Parathyroid adenoma (tissue), 2 donors: Measurements from ENCODE around the gene TMEM271.

Experiments
- H2AFZ ChIP-seq: fragments of 300-600 bp; sonication (generic); one replicate; pipeline ENCODE4 v1.7.0; 2017; ENCODE audit warnings: antibody characterized with exemption, mild to moderate bottlenecking
- H3K27ac ChIP-seq: fragments of 300-600 bp; sonication (generic); one replicate; pipeline ENCODE4 v1.7.0; 2017
- H3K27me3 ChIP-seq: fragments of 300-600 bp; sonication (generic); one replicate; pipeline ENCODE4 v1.7.0; 2017; ENCODE audit warnings: low read length; ENCODE audit not compliant: control insufficient read depth, insufficient read depth
- H3K36me3 ChIP-seq: fragments of 300-600 bp; sonication (generic); one replicate; pipeline ENCODE4 v1.7.0; 2017; ENCODE audit warnings: low read length; ENCODE audit not compliant: control insufficient read depth, insufficient read depth
- H3K4me1 ChIP-seq: fragments of 300-600 bp; sonication (generic); one replicate; pipeline ENCODE4 v1.7.0; 2017; ENCODE audit warnings: control low read depth
- H3K4me2 ChIP-seq: fragments of 300-600 bp; sonication (generic); one replicate; pipeline ENCODE4 v1.7.0; 2017; ENCODE audit warnings: low read length
- H3K4me3 ChIP-seq: fragments of 300-600 bp; sonication (generic); one replicate; pipeline ENCODE4 v1.7.0; 2017; ENCODE audit warnings: low read depth, low read length
- H3K79me2 ChIP-seq: fragments of 300-600 bp; sonication (generic); one replicate; pipeline ENCODE4 v1.7.0; 2017; ENCODE audit warnings: control low read depth
- H3K9ac ChIP-seq: fragments of 300-600 bp; sonication (generic); one replicate; pipeline ENCODE4 v1.7.0; 2017; ENCODE audit warnings: mild to moderate bottlenecking
- H3K9me3 ChIP-seq: fragments of 300-600 bp; sonication (generic); one replicate; pipeline ENCODE4 v1.7.0; 2017; ENCODE audit warnings: low read length; ENCODE audit not compliant: control insufficient read depth
- TF ChIP-seq, protein P1 (sequence below): fragments of 300-600 bp; sonication (generic); IDR thresholded peaks from one replicate; pipeline ENCODE4 v1.7.0; 2017; ENCODE audit warnings: antibody characterized with exemption, mild to moderate bottlenecking
- donor health status: primary hyperparathyroidism.

Gene TMEM271

DNA sequence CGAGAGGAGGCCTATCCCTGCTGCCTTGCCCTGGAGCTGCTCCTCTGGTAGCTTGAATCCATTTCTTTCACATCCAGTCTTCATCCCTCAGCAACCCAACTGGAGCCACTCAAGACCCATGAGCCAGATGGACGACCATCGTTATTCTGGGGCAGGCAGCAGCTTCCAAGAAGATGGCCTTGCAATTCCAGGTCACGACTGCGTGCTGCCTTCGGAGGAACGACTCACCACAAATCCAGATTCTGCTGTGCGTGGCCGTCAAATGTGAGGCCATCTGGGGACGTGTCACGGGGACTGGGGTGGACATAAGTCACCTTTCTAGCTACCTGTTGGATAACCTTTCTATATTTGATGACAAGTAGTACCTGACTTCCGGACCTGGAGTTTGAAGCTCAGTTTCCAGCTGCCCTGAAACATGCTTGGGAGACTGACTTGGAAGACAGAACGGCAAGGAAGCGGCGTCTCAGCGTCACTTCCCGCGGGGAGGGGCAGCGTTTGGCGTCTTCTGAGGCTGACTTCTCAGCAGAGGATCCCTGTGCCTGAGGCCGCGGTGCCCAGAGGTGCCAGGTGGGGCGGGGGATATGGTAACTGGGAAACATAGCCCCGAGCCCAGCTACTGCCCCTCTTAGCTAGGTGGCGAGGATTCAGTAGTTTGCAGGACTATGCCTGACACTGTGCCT, 11.7 kb upstream of the TMEM271 start:
- H2AFZ ChIP-seq = no peak overlapping the region

DNA sequence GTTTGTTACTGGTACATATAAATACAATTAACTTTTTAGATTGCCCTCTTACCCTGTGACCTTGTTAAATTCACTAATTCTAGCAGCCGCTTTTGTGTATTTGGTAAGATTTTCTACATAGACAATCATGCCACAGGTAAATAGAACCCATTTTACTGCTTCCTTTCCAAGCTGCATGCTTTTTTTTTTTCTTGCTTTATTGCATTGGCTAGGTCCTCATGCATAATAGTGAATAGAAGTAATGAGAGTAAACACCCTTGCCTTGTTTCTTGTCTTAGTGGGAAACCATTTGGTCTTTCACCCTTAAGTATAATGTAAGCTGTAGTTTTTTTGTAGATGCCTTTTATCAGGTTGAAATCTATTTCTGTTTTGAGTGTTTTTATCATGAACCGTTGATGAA, 7.7 kb upstream of the TMEM271 start:
- Histone ChIP-seq H3K4me1 (no peaks in the 10 kb centered on the region), H3K9ac (no peak overlapping the region), H3K27ac (no peak overlapping the region), H2AFZ (no peak overlapping the region), H3K4me3 (no peak overlapping the region), H3K4me2 (no peak overlapping the region), H3K9me3 (no peaks in the 10 kb centered on the region), H3K27me3 (no peaks in the 10 kb centered on the region), H3K36me3 (no peaks in the 10 kb centered on the region), H3K79me2 (no peaks in the 10 kb centered on the region)
- TF ChIP-seq, protein P1, sequence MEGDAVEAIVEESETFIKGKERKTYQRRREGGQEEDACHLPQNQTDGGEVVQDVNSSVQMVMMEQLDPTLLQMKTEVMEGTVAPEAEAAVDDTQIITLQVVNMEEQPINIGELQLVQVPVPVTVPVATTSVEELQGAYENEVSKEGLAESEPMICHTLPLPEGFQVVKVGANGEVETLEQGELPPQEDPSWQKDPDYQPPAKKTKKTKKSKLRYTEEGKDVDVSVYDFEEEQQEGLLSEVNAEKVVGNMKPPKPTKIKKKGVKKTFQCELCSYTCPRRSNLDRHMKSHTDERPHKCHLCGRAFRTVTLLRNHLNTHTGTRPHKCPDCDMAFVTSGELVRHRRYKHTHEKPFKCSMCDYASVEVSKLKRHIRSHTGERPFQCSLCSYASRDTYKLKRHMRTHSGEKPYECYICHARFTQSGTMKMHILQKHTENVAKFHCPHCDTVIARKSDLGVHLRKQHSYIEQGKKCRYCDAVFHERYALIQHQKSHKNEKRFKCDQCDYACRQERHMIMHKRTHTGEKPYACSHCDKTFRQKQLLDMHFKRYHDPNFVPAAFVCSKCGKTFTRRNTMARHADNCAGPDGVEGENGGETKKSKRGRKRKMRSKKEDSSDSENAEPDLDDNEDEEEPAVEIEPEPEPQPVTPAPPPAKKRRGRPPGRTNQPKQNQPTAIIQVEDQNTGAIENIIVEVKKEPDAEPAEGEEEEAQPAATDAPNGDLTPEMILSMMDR = no peak

More for the DNA sequence above, 11.7 kb upstream of the TMEM271 start:
- H3K9me3 ChIP-seq = no peaks in the 10 kb centered on the region
- no peak overlapping the region for H3K4me2 ChIP-seq
- no peak overlapping the region for H3K4me3 ChIP-seq
- H3K9ac ChIP-seq = no peak overlapping the region
- H3K4me1 ChIP-seq = no peaks in the 10 kb centered on the region
- H3K79me2 ChIP-seq = no peaks in the 10 kb centered on the region
- H3K36me3 ChIP-seq = no peaks in the 10 kb centered on the region
- TF ChIP-seq, protein P1 = no peak
- no peaks in the 10 kb centered on the region for H3K27me3 ChIP-seq
- H3K27ac ChIP-seq = no peak overlapping the region

DNA sequence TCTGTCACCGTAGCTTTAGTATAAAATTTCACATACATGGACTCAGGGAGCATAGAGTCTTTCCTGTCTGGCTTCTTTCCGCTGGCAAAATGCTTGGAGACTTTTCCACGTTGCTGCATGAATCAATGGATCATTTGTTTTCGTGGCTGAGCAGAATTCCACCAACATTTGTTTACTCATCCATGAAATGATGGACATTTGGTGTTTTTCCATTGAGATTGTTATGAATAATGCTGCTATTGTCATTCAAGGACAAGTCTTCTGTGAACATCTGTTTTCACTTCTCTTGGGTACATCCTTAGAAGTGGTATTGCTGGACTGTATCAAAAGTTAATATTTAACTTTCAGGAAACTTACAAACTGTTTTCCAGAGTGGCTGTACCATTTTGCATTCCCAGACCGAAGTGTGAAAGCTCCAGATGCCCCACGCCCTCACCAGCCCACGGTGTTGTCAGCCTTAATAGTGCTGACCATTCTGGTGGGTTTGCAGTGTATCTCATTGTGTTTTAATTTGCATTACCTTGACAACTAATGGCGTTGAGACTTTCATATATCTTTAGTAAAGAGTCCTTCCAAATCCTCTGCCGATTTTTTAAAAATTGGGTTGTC, 5.8 kb upstream of the TMEM271 start:
- TF ChIP-seq, protein P1 = no peak
- H3K79me2 ChIP-seq = no peaks in the 10 kb centered on the region

DNA sequence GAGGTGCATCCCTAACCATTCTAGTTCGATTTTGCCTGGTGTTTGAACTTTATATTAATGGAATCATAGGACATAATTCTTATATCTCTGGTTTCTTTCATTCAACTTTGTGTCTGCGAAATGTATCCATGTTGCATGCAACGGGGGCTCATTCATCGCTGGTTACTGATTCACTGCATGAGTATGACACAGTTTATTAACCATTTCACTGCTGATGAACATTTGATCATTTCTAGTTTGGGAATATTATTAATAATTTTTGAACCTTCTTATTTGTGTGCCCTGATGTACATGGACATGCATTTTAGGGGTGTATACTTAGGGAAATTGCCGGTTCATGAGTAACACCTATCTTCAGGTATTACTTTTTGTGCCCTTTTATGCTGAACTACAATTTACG, 5.1 kb upstream of the TMEM271 start:
- no peaks in the 10 kb centered on the region for H3K4me1 ChIP-seq
- peaks cover 3% of the 10 kb centered on the region for H3K27me3 ChIP-seq
- TF ChIP-seq, protein P1 = no peak
- no peaks in the 10 kb centered on the region for H3K36me3 ChIP-seq
- H3K4me3 ChIP-seq = no peak overlapping the region
- H3K27ac ChIP-seq = no peak overlapping the region
- no peak overlapping the region for H3K4me2 ChIP-seq
- no peaks in the 10 kb centered on the region for H3K79me2 ChIP-seq
- no peak overlapping the region for H3K9ac ChIP-seq
- H2AFZ ChIP-seq = no peak overlapping the region
- no peaks in the 10 kb centered on the region for H3K9me3 ChIP-seq

More for the DNA sequence above, 5.8 kb upstream of the TMEM271 start:
- Histone ChIP-seq H2AFZ (no peak overlapping the region), H3K4me1 (no peaks in the 10 kb centered on the region), H3K27me3 (no peaks in the 10 kb centered on the region), H3K27ac (no peak overlapping the region), H3K4me3 (no peak overlapping the region), H3K4me2 (no peak overlapping the region), H3K9me3 (no peaks in the 10 kb centered on the region), H3K36me3 (no peaks in the 10 kb centered on the region), H3K9ac (no peak overlapping the region)
